ENCODE measurements around the gene TRAPPC6A. TPM values are rescaled to one million over a fixed set of nuclear protein-coding genes. Genes with fewer than 3 reads are reported as not detected.

Gene TRAPPC6A
- total RNA-seq, 1 experiment from 2014 or later: 26.9 TPM

- TF ChIP-seq ELF1 (IDR thresholded peaks at IDR 0.05; ENCODE audit: borderline replicate concordance, low read depth) (no peak), EZH2 (IDR thresholded peaks at IDR 0.05) (no peak), CBX3 (IDR thresholded peaks at IDR 0.05; ENCODE audit: low read depth) (no peak), YY1 (IDR thresholded peaks at IDR 0.05; ENCODE audit: extremely low read depth, insufficient replicate concordance, low read depth, low read length) (no peak), ZFX (IDR thresholded peaks at IDR 0.05) (no peak), TCF7L2 (IDR thresholded peaks at IDR 0.05; ENCODE audit: borderline replicate concordance, extremely low read depth, insufficient read depth, insufficient read length) (no peak), EGR1 (IDR thresholded peaks at IDR 0.05; ENCODE audit: low read depth) (no peak), CTCF (IDR thresholded peaks at IDR 0.05 in 2 of 3, conservative IDR thresholded peaks at IDR 0.05 in 1 of 3; ENCODE audit: borderline replicate concordance in 1 of 3, insufficient read depth in 1 of 3, low read depth in 2 of 3, low read length in 2 of 3) (no peak), EZH2phosphoT487 (IDR thresholded peaks at IDR 0.05; ENCODE audit: borderline replicate concordance) (no peak), ZBTB33 (IDR thresholded peaks at IDR 0.05; ENCODE audit: extremely low read depth, insufficient replicate concordance, low read length) (no peak), POLR2A (IDR thresholded peaks at IDR 0.05; ENCODE audit: borderline replicate concordance, extremely low read depth, insufficient read depth, insufficient read length) (no peak), REST (IDR thresholded peaks at IDR 0.05; ENCODE audit: low read depth) (no peak)
- no TSS peak for BruUV-seq (replicated peaks)
- H2AFZ ChIP-seq (ENCODE audit: low read depth, low read length, poor library complexity, severe bottlenecking): no peak overlapping the region
- no peaks in the 10 kb centered on the region for H3K79me2 ChIP-seq (ENCODE audit: insufficient read depth, low read length)
- no peaks in the 10 kb centered on the region for H4K20me1 ChIP-seq (ENCODE audit: insufficient read depth)
- ATAC-seq (no peak), DNase-seq (ENCODE audit: low read depth, low spot score) (no peak)
- H3K9me2 ChIP-seq (ENCODE audit: insufficient read depth): no peaks in the 10 kb centered on the region
- ChIA-PET RAD21 (ENCODE audit: low non-redundant PET in 1 of 2, low total read pairs in 2 of 2, uncharacterized antibody in 2 of 2, unreplicated experiment in 2 of 2) (no interaction called here), POLR2A (no interaction called here), CTCF (no interaction called here)
- no peak overlapping the region for H3K4me3 ChIP-seq (replicated peaks in 1 of 2; ENCODE audit: low read depth in 1 of 2, low read length in 2 of 2)
- intact Hi-C loops (cut with micrococcal nuclease): no loop called here
- no peaks in the 10 kb centered on the region for H3K36me3 ChIP-seq (ENCODE audit: control insufficient read depth in 1 of 2, insufficient read depth in 2 of 2, low read length in 2 of 2)
- no peaks in the 10 kb centered on the region for H3K27me3 ChIP-seq (ENCODE audit: insufficient read depth, low read length)
- no peak overlapping the region for H3K27ac ChIP-seq (ENCODE audit: low read depth, low read length)
- H3K9ac ChIP-seq (ENCODE audit: low read length): no peak overlapping the region
- H3K4me1 ChIP-seq (ENCODE audit: control insufficient read depth in 1 of 2, insufficient read depth in 2 of 2, low read length in 2 of 2): peaks cover 29 to 43% of the 10 kb centered on the region in 2 experiments
- H3K4me2 ChIP-seq (ENCODE audit: low read length): no peak overlapping the region
- H3K9me3 ChIP-seq (ENCODE audit: control insufficient read depth in 1 of 2, insufficient read depth in 1 of 2, low read depth in 1 of 2, low read length in 2 of 2): no peaks in the 10 kb centered on the region
Measured at GRCh38 chr19:45150180-45150579, 27.9 kb downstream of the TRAPPC6A start.
